WTC11 (cell line): ENCODE data around the gene TMX4. TPM values are rescaled to one million over a fixed set of nuclear protein-coding genes. Genes with fewer than 3 reads are reported as not detected.

Experiments
- ATAC-seq: fragments of 200-7000 bp; cut with Tn5 transposase; 2 replicates; pipeline ENCODE4 v1.10.0; 2021; ENCODE audit warnings: mild to moderate bottlenecking, moderate library complexity
- CTCF ChIA-PET: fragments of 300-600 bp; sonication (Branson Sonifier 250); formaldehyde crosslinking; loops from one replicate; lab custom pipeline; 2021; ENCODE audit warnings: antibody characterized with exemption; lab: Charles Lee
- POLR2A ChIA-PET: fragments of 350-600 bp; sonication (Branson Sonifier 250); formaldehyde crosslinking; loops from one replicate; lab custom pipeline; 2021; ENCODE audit warnings: antibody characterized with exemption; lab: Charles Lee
- DNase-seq: peaks from one replicate; pipeline ENCODE4 v3.0.0; 2021; ENCODE audit warnings: low spot score
- H3K27ac Mint-ChIP-seq: 2 replicates; pipeline ENCODE4 v1.8.0; 2021; ENCODE audit warnings: mixed read lengths
- H3K27me3 Mint-ChIP-seq: 2 replicates; pipeline ENCODE4 v1.8.0; 2021; ENCODE audit warnings: low read depth, mild to moderate bottlenecking, moderate library complexity, mixed read lengths
- H3K36me3 Mint-ChIP-seq: 2 replicates; pipeline ENCODE4 v1.8.0; 2021; ENCODE audit warnings: mixed read lengths
- H3K4me1 Mint-ChIP-seq: 2 replicates; pipeline ENCODE4 v1.8.0; 2022; ENCODE audit warnings: mixed read lengths
- H3K4me3 Mint-ChIP-seq: 2 replicates; pipeline ENCODE4 v1.8.0; 2021; ENCODE audit warnings: mild to moderate bottlenecking, moderate library complexity, mixed read lengths
- H3K9me3 Mint-ChIP-seq: 2 replicates; pipeline ENCODE4 v1.8.0; 2021; ENCODE audit warnings: mixed read lengths
- ARID4B ChIP-seq: sonication (generic); formaldehyde crosslinking; IDR thresholded peaks from 2 replicates; pipeline ENCODE4 v1.8.0; 2023; ENCODE audit warnings: missing genetic modification reagents, mild to moderate bottlenecking, borderline replicate concordance
- CDX4 ChIP-seq: fragments of 250-450 bp; sonication (Bioruptor Pico); IDR thresholded peaks from 2 replicates; pipeline ENCODE4 v1.9.0; 2021; ENCODE audit warnings: moderate library complexity, mild to moderate bottlenecking, inconsistent platforms, borderline replicate concordance
- E2F5 ChIP-seq: sonication (generic); formaldehyde crosslinking; IDR thresholded peaks from 2 replicates; pipeline ENCODE4 v1.8.1; 2022; ENCODE audit warnings: mild to moderate bottlenecking, moderate library complexity, missing genetic modification reagents
- ETV6 ChIP-seq: sonication (generic); formaldehyde crosslinking; IDR thresholded peaks from 2 replicates; pipeline ENCODE4 v1.8.1; 2022; ENCODE audit warnings: mild to moderate bottlenecking, missing genetic modification reagents
- GABPB1 ChIP-seq: sonication (generic); formaldehyde crosslinking; IDR thresholded peaks from 2 replicates; pipeline ENCODE4 v1.8.1; 2023; ENCODE audit warnings: mild to moderate bottlenecking, missing genetic modification reagents
- IRF1 ChIP-seq: sonication (generic); formaldehyde crosslinking; IDR thresholded peaks from 2 replicates; pipeline ENCODE4 v1.8.0; 2023; ENCODE audit warnings: missing genetic modification reagents
- MLX ChIP-seq: sonication (generic); formaldehyde crosslinking; IDR thresholded peaks from 2 replicates; pipeline ENCODE4 v1.8.1; 2023; ENCODE audit warnings: mild to moderate bottlenecking, missing genetic modification reagents, moderate library complexity
- OVOL2 ChIP-seq: fragments of 250-450 bp; sonication (Bioruptor Pico); IDR thresholded peaks from 2 replicates; pipeline ENCODE4 v1.9.0; 2021; ENCODE audit warnings: mild to moderate bottlenecking, borderline replicate concordance
- ZNF263 ChIP-seq: sonication (generic); formaldehyde crosslinking; IDR thresholded peaks from 2 replicates; pipeline ENCODE4 v1.8.1; 2022; ENCODE audit warnings: low read depth, mild to moderate bottlenecking, moderate library complexity, missing genetic modification reagents
- ZNF423 ChIP-seq: fragments of 250-450 bp; sonication (Bioruptor Pico); IDR thresholded peaks from 2 replicates; pipeline ENCODE4 v2.1.2; 2022; ENCODE audit warnings: mild to moderate bottlenecking, moderate library complexity
- total RNA-seq: library from RNA; stranded (reverse); gene quantifications from 3 replicates; pipeline ENCODE4 v1.2.3, GENCODE V29; 2021

Gene TMX4
- total RNA-seq, 1 experiment from 2014 or later: 9.8 TPM

GRCh38 chr20:7935027-7935551, 84.5 kb downstream of the TMX4 start:
- Mint-ChIP-seq H3K4me3 (no peak overlapping the region), H3K4me1 (peaks cover 4% of the 10 kb centered on the region; the same call in 1 of the 2 replicates), H3K36me3 (no peaks in the 10 kb centered on the region), H3K27ac (no peak overlapping the region), H3K9me3 (no peaks in the 10 kb centered on the region), H3K27me3 (no peaks in the 10 kb centered on the region)
- DNase-seq (no peak), ATAC-seq (no peak)
- TF ChIP-seq OVOL2 (CRISPR knock-in tag): no peak
- CTCF ChIA-PET: interaction anchor here (1.7 to 3.4 kb wide), 2 partner anchors 49 to 54 kb away, joined by 5 to 25 read pairs; no protein-coding TSS in a partner anchor
- POLR2A ChIA-PET: no interaction called here

- H3K36me3 Mint-ChIP-seq: no peaks in the 10 kb centered on the region
- H3K4me1 Mint-ChIP-seq: peaks cover 4% of the 10 kb centered on the region; the same call in 1 of the 2 replicates
- TF ChIP-seq ETV6 (no peak), MLX (CRISPR knock-in tag) (no peak), OVOL2 (CRISPR knock-in tag) (no peak), E2F5 (CRISPR knock-in tag) (no peak), GABPB1 (no peak), CDX4 (CRISPR knock-in tag) (no peak), ARID4B (CRISPR knock-in tag) (no peak), IRF1 (CRISPR knock-in tag) (no peak), ZNF423 (CRISPR knock-in tag) (no peak)
- no peak for DNase-seq
- H3K9me3 Mint-ChIP-seq: no peaks in the 10 kb centered on the region
- ATAC-seq: no peak
- H3K27me3 Mint-ChIP-seq: no peaks in the 10 kb centered on the region
- no peak overlapping the region for H3K4me3 Mint-ChIP-seq
- CTCF ChIA-PET: no interaction called here
- H3K27ac Mint-ChIP-seq: no peak overlapping the region
- POLR2A ChIA-PET: no interaction called here
These were observed 86.2 kb downstream of the TMX4 start for GRCh38 chr20:7933346-7933745.

GRCh38 chr20:7930343-7930742, 89.2 kb downstream of the TMX4 start:
- CTCF ChIA-PET: interaction anchor here (0.6 kb wide), 1 partner anchor 605 kb away, joined by 3 read pairs; no protein-coding TSS in a partner anchor
- no peak for TF ChIP-seq ZNF263 (CRISPR knock-in tag)
- TF ChIP-seq, all 79 proteins: peak for 0
- Mint-ChIP-seq H3K4me3 (no peak overlapping the region), H3K4me1 (no peaks in the 10 kb centered on the region), H3K9me3 (no peaks in the 10 kb centered on the region), H3K36me3 (no peaks in the 10 kb centered on the region), H3K27ac (no peak overlapping the region), H3K27me3 (no peaks in the 10 kb centered on the region)
- ATAC-seq (no peak), DNase-seq (no peak)
- POLR2A ChIA-PET: no interaction called here

Other genes with a start within 250 kb of the TMX4 start
- gene HAO1, start 79.3 kb downstream of the TMX4 start, total RNA-seq: 0.09 TPM in 1 of 3 replicates, not detected in the others
- 11.3 to 18.5 TPM (median 17.5 TPM) in 3 replicates for gene PLCB1, start 112.5 kb upstream of the TMX4 start, total RNA-seq